HepG2 (cell line): ENCODE measurements around the gene MID1. TPM values are rescaled to one million over a fixed set of nuclear protein-coding genes. Genes with fewer than 3 reads are reported as not detected.

Source experiments
- ATAC-seq: fragments of 200-7000 bp; cut with Tn5 transposase; 3 replicates; pipeline ENCODE4 v1.9.1; 2020; ENCODE audit warnings: mild to moderate bottlenecking, moderate library complexity
- BruUV-seq: library from RNA; stranded (reverse); fragments of 400-500 nt; replicated peaks from 2 replicates; lab custom pipeline; 2021; lab: Mats Ljungman, UMichigan
- CTCF ChIA-PET: fragments of 300-600 bp; formaldehyde crosslinking; extraction: SDS; loops from one replicate; lab custom pipeline; 2021; ENCODE audit warnings: low total read pairs, inconsistent platforms, low intra/inter-chr PET ratio; lab: Yijun Ruan, JAX
- POLR2A ChIA-PET: fragments of 350-600 bp; sonication (Branson Sonifier 250); formaldehyde crosslinking; loops from one replicate; lab custom pipeline; 2020; ENCODE audit warnings: antibody characterized with exemption, inconsistent platforms; lab: Yijun Ruan, JAX
- DNase-seq: peaks from one replicate; pipeline ENCODE4 v3.0.0-alpha.2; 2015; ENCODE audit warnings: low spot score
- FAIRE-seq: peaks from 3 replicates; lab custom pipeline; 2011; peaks lifted over from hg19 to GRCh38; lab: Jason Lieb, UNC
- H2AFZ ChIP-seq: one replicate; pipeline ENCODE4 v1.6.1; 2011; ENCODE audit warnings: low read length, inconsistent platforms
- H3K27ac ChIP-seq: fragments of 300-600 bp; 3 replicates; pipeline ENCODE4 v1.8.0; 2011; ENCODE audit warnings: mixed run types, mild to moderate bottlenecking, mixed read lengths, low read length, inconsistent platforms; ENCODE audit not compliant: insufficient read depth; ENCODE audit errors: extremely low read length
- H3K27me3 ChIP-seq, 2 experiments: fragments of 200-600 bp in 1 of 2; 2 replicates in 1 of 2; 3 replicates in 1 of 2; pipeline versions ENCODE4 v1.6.0 to v1.8.0; 2011; ENCODE audit warnings: low read length in 2 of 2, mild to moderate bottlenecking in 2 of 2, moderate library complexity in 2 of 2, inconsistent platforms in 1 of 2; ENCODE audit not compliant: insufficient read depth in 2 of 2, control insufficient read depth in 1 of 2
- H3K36me3 ChIP-seq, 2 experiments: fragments of 200-600 bp in 1 of 2; replicated peaks in 1 of 2; 2 replicates in 1 of 2; 3 replicates in 1 of 2; pipeline versions ENCODE4 v1.5.1 to v1.8.0; 2011; ENCODE audit warnings: low read length in 2 of 2, inconsistent platforms in 1 of 2; ENCODE audit not compliant: insufficient read depth in 2 of 2, control insufficient read depth in 1 of 2
- H3K4me1 ChIP-seq: 2 replicates; pipeline ENCODE4 v1.5.1; 2012; ENCODE audit warnings: low read length, inconsistent platforms; ENCODE audit not compliant: insufficient read depth
- H3K4me2 ChIP-seq: 2 replicates; pipeline ENCODE4 v1.6.0; 2011; ENCODE audit warnings: low read depth, low read length, inconsistent platforms
- H3K4me3 ChIP-seq, 3 experiments: fragments of 200-600 bp in 1 of 3; sonication (generic), shearing (Covaris generic) in 1 of 3; replicated peaks in 1 of 3; 2 replicates each; pipeline ENCODE4 v1.5.1; 2011 to 2016; ENCODE audit warnings: low read length in 3 of 3, inconsistent platforms in 2 of 3, low read depth in 2 of 3, mild to moderate bottlenecking in 2 of 3, control low read depth in 1 of 3, mixed read lengths in 1 of 3; ENCODE audit not compliant: insufficient read depth in 1 of 3
- H3K79me2 ChIP-seq: one replicate; pipeline ENCODE4 v1.6.1; 2011; ENCODE audit warnings: low read length, inconsistent platforms; ENCODE audit not compliant: insufficient read depth
- H3K9ac ChIP-seq: 2 replicates; pipeline ENCODE4 v1.6.0; 2011; ENCODE audit warnings: mild to moderate bottlenecking, low read depth, low read length, inconsistent platforms; ENCODE audit not compliant: insufficient read depth
- H3K9me3 ChIP-seq: 2 replicates; pipeline ENCODE4 v1.5.1; 2012; ENCODE audit warnings: mild to moderate bottlenecking, low read length
- H4K20me1 ChIP-seq: 2 replicates; pipeline ENCODE4 v1.6.0; 2011; ENCODE audit warnings: inconsistent platforms, mild to moderate bottlenecking, low read length, moderate library complexity; ENCODE audit not compliant: insufficient read depth
- E2F5 ChIP-seq: sonication (generic); formaldehyde crosslinking; conservative IDR thresholded peaks from 2 replicates; pipeline ENCODE4 v1.4.0; 2020; ENCODE audit warnings: missing genetic modification reagents
- GLMP ChIP-seq: sonication (generic); formaldehyde crosslinking; IDR thresholded peaks from 2 replicates; pipeline ENCODE4 v1.9.0; 2021; ENCODE audit warnings: missing genetic modification reagents, mild to moderate bottlenecking, borderline replicate concordance
- KMT2A ChIP-seq: sonication (generic); formaldehyde crosslinking; IDR thresholded peaks from 2 replicates; pipeline ENCODE4 v1.4.0; 2020; ENCODE audit warnings: missing genetic modification reagents
- NKX3-1 ChIP-seq: sonication (generic); formaldehyde crosslinking; IDR thresholded peaks from 2 replicates; pipeline ENCODE4 v1.5.0; 2020; ENCODE audit warnings: missing genetic modification reagents
- RFXANK ChIP-seq: IDR thresholded peaks from 2 replicates; pipeline ENCODE4 v1.6.1; 2016
- ZNF367 ChIP-seq: sonication (generic); formaldehyde crosslinking; IDR thresholded peaks from 2 replicates; pipeline ENCODE4 v1.4.0; 2020; ENCODE audit warnings: missing genetic modification reagents, borderline replicate concordance
- ZNF501 ChIP-seq: sonication (generic); formaldehyde crosslinking; IDR thresholded peaks from 2 replicates; pipeline ENCODE4 v1.5.1; 2020; ENCODE audit warnings: mild to moderate bottlenecking, moderate library complexity, missing genetic modification reagents
- WGBS: methylation state at CpG from one replicate; pipeline ENCODE4 v1.1.6; 2017; ENCODE audit warnings: low lambda C conversion rate; 5-methylcytosine and 5-hydroxymethylcytosine counted together
- in situ Hi-C: cut with HindIII; loops from 2 replicates; pipeline ENCODE4 v1.10.0; 2017; ENCODE audit warnings: low pct_unique_long_range_greater_than_20kb; ENCODE audit not compliant: extremely low pct_ligation_motif_present
- intact Hi-C: fragments of 100-400 bp; cut with micrococcal nuclease; formaldehyde crosslinking; loops from one replicate; pipeline ENCODE4 v1.10.0; 2022; ENCODE audit not compliant: unreplicated experiment
- polyA plus RNA-seq, 8 experiments: library from polyadenylated mRNA; depleted of rRNA in 3 of 8; stranded (reverse) in 7 of 8; unstranded in 1 of 8; fragments of >200 nt; fragmentation: Illumina TruSeq in 4 of 8; extraction: Trizol in 4 of 8; gene quantifications; 2 replicates each; pipeline versions ENCODE4 v1.2.1 to v1.2.3, GENCODE V29; 2011 to 2016; ENCODE audit warnings: low read depth in 4 of 8, missing spikeins in 1 of 8, mixed read lengths in 1 of 8; ENCODE audit not compliant: insufficient read depth in 1 of 8
- total RNA-seq, 5 experiments: library from RNA; depleted of rRNA; stranded (reverse); fragments of >200 nt; fragmentation: Illumina TruSeq; extraction: Trizol; gene quantifications; 2 replicates each; pipeline ENCODE4 v1.2.3, GENCODE V29; 2016; ENCODE audit warnings: low read depth in 1 of 5

The MID1 gene
- total and polyA plus RNA-seq, 2 of the 13 experiments (the other 11 are each of a cell fraction or from before 2014, with no cell fraction given): 0.86 to 1.1 TPM

- BruUV-seq: no TSS peak
- no peaks in the 10 kb centered on the region for H3K4me1 ChIP-seq
- no peaks in the 10 kb centered on the region for H3K27me3 ChIP-seq
- no peak for ATAC-seq
- no peak for TF ChIP-seq ZNF367 (CRISPR knock-in tag)
- no peak for TF ChIP-seq RFXANK (CRISPR knock-in tag)
- no peak for TF ChIP-seq ZNF501 (CRISPR knock-in tag)
- no peak overlapping the region for H3K4me2 ChIP-seq
- no peak for FAIRE-seq
- in situ Hi-C loops: no loop called here
- no peaks in the 10 kb centered on the region for H3K9me3 ChIP-seq
- no CpG with 5 or more reads among the region's 3 CpGs for WGBS
- CTCF ChIA-PET: no interaction called here
- no peak overlapping the region for H3K9ac ChIP-seq
- no peak overlapping the region for H3K4me3 ChIP-seq
- DNase-seq: no peak
- no peaks in the 10 kb centered on the region for H4K20me1 ChIP-seq
- POLR2A ChIA-PET: no interaction called here
- intact Hi-C loops: no loop called here
- no peak overlapping the region for H3K27ac ChIP-seq
- no peaks in the 10 kb centered on the region for H3K79me2 ChIP-seq
- no peak overlapping the region for H2AFZ ChIP-seq
- no peaks in the 10 kb centered on the region for H3K36me3 ChIP-seq
Measured at GRCh38 chrX:10568428-10568827, 52.0 kb downstream of the MID1 start.

- BruUV-seq: no TSS peak
- no peak overlapping the region for H3K4me3 ChIP-seq
- no peaks in the 10 kb centered on the region for H3K4me1 ChIP-seq
- H3K36me3 ChIP-seq: no peaks in the 10 kb centered on the region
- H3K27ac ChIP-seq: no peak overlapping the region
- no peak for TF ChIP-seq NKX3-1 (CRISPR knock-in tag)
- TF ChIP-seq KMT2A (CRISPR knock-in tag): no peak
- no peak for TF ChIP-seq E2F5 (CRISPR knock-in tag)
- TF ChIP-seq GLMP (CRISPR knock-in tag): no peak
- FAIRE-seq (no peak), ATAC-seq (no peak), DNase-seq (no peak)
- H3K27me3 ChIP-seq: no peaks in the 10 kb centered on the region
- WGBS: 86% methylated on average over 8 of the region's 20 CpGs
- no peak overlapping the region for H2AFZ ChIP-seq
- intact Hi-C loops: no loop called here
- no peak overlapping the region for H3K4me2 ChIP-seq
- ChIA-PET CTCF (no interaction called here), POLR2A (no interaction called here)
- in situ Hi-C loops: no loop called here
- H3K9ac ChIP-seq: no peak overlapping the region
- H4K20me1 ChIP-seq: no peaks in the 10 kb centered on the region
- H3K9me3 ChIP-seq: no peaks in the 10 kb centered on the region
- H3K79me2 ChIP-seq: no peaks in the 10 kb centered on the region
Measured at GRCh38 chrX:10567136-10567535, 53.2 kb downstream of the MID1 start.
